ENCODE results near the gene REPS1.

GRCh38 chr6:138931660-138932059, 56.4 kb downstream of the REPS1 start:
- TF ChIP-seq POLR2A (IDR thresholded peaks at IDR 0.05) (no peak), CTCF (IDR thresholded peaks at IDR 0.05) (no peak)
